ENCODE measurements around the gene KCNK1. TPM values are rescaled to one million over a fixed set of nuclear protein-coding genes. Genes with fewer than 3 reads are reported as not detected.
A peak's percentile ranks its signal among the peaks of the same experiment; 100 is the strongest.

The KCNK1 gene
- total RNA-seq, 3 donors from 2014 or later = 22.2 to 44.8 (median 43.6) TPM

- peak; percentile 59 for ATAC-seq
- no peak for DNase-seq
- TF ChIP-seq CTCF (IDR thresholded peaks at IDR 0.05) = no peak
- Histone ChIP-seq H3K9me3 (no peaks in the 10 kb centered on the region), H3K36me3 (ENCODE audit: low read depth) (no peaks in the 10 kb centered on the region), H3K4me3 (no peak overlapping the region), H3K4me1 (ENCODE audit: low read depth) (peaks cover 3% of the 10 kb centered on the region)
- intact Hi-C loops (cut with DNase I, micrococcal nuclease) = no loop called here
Measured at GRCh38 chr1:233673261-233673946, 59.5 kb downstream of the KCNK1 start.

- Histone ChIP-seq H3K9me3 (no peaks in the 10 kb centered on the region), H3K4me3 (no peak overlapping the region), H3K4me1 (ENCODE audit: low read depth) (peaks cover under 1% of the 10 kb centered on the region), H3K36me3 (ENCODE audit: low read depth) (no peaks in the 10 kb centered on the region)
- intact Hi-C loops (cut with DNase I, micrococcal nuclease) = no loop called here
- DNase-seq (no peak), ATAC-seq (no peak)
- no peak for TF ChIP-seq CTCF (IDR thresholded peaks at IDR 0.05)
Measured at GRCh38 chr1:233673947-233674431, 60.1 kb downstream of the KCNK1 start.

GRCh38 chr1:233675446-233675845 lies 61.5 kb downstream of the KCNK1 start:
- H3K36me3 ChIP-seq (ENCODE audit: low read depth) = no peaks in the 10 kb centered on the region
- DNase-seq = no peak
- H3K4me3 ChIP-seq = no peak overlapping the region
- H3K9me3 ChIP-seq = no peaks in the 10 kb centered on the region
- no peak for TF ChIP-seq CTCF (IDR thresholded peaks at IDR 0.05)
- no peak for ATAC-seq
- intact Hi-C loops (cut with DNase I, micrococcal nuclease) = no loop called here
- H3K4me1 ChIP-seq (ENCODE audit: low read depth) = no peaks in the 10 kb centered on the region

GRCh38 chr1:233675893-233676292 lies 62.0 kb downstream of the KCNK1 start:
- ATAC-seq = no peak
- no peaks in the 10 kb centered on the region for H3K36me3 ChIP-seq (ENCODE audit: low read depth)
- intact Hi-C loops (cut with DNase I, micrococcal nuclease) = no loop called here
- no peak for TF ChIP-seq CTCF (IDR thresholded peaks at IDR 0.05)
- H3K9me3 ChIP-seq = no peaks in the 10 kb centered on the region
- no peaks in the 10 kb centered on the region for H3K4me1 ChIP-seq (ENCODE audit: low read depth)
- DNase-seq = no peak
- H3K4me3 ChIP-seq = no peak overlapping the region

- intact Hi-C loops (cut with DNase I, micrococcal nuclease) = no loop called here
- no peak for ATAC-seq
Measured at GRCh38 chr1:233677690-233678354, 63.9 kb downstream of the KCNK1 start.

More at GRCh38 chr1:233677690-233678354, 63.9 kb downstream of the KCNK1 start:
- no peaks in the 10 kb centered on the region for H3K36me3 ChIP-seq (ENCODE audit: low read depth)
- no peaks in the 10 kb centered on the region for H3K4me1 ChIP-seq (ENCODE audit: low read depth)
- no peak overlapping the region for H3K4me3 ChIP-seq
- no peak for DNase-seq
- TF ChIP-seq CTCF (IDR thresholded peaks at IDR 0.05) = no peak
- H3K9me3 ChIP-seq = no peaks in the 10 kb centered on the region
